ENCODE results near the gene SH3D19.
"Not testable (repeated sequence)": the region's sequence is repeated elsewhere in the genome, so short reads cannot be mapped to it uniquely, and the experiment has no call there.

The SH3D19 gene

DNA sequence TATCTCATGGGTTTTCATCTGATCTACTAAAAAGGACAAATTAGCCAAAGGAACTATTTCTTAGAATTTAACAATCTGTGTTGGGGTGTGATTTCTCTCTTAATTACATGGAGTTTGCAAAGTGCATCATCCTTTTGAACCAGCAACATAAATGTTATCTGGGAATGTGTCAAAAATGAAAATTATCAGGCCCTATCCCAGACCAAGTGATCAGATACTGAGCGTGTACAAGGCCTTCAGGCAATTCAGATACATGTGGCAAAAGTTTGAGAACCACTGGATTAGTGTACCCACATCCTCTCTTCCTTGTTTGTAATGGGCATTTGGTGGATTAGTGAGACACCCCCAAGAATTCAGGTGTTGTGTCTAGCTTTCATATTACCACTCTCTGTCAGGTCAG lies 3.8 kb downstream of the SH3D19 start:
- DNase-seq (ENCODE audit: low read depth) = no peak

DNA sequence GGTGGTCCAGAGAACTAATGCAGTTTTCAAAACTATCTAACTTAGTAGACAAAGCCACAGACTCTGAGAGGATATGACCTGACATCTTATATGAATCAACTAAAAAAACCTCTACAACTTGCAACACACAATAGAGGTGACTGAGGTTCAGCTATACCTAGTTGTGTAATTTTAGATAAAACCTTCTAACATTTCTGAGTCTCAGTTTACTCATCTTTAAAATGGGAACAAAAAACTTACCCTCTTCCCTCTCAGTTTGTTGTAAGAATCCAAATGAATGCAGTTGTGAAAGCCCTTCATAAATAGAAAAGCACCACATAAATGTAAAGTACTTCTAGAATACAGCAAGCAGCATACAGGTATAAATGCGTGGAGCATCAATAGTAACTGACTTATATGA lies 5.9 kb downstream of the SH3D19 start:
- DNase-seq (ENCODE audit: low read depth) = no peak

DNA sequence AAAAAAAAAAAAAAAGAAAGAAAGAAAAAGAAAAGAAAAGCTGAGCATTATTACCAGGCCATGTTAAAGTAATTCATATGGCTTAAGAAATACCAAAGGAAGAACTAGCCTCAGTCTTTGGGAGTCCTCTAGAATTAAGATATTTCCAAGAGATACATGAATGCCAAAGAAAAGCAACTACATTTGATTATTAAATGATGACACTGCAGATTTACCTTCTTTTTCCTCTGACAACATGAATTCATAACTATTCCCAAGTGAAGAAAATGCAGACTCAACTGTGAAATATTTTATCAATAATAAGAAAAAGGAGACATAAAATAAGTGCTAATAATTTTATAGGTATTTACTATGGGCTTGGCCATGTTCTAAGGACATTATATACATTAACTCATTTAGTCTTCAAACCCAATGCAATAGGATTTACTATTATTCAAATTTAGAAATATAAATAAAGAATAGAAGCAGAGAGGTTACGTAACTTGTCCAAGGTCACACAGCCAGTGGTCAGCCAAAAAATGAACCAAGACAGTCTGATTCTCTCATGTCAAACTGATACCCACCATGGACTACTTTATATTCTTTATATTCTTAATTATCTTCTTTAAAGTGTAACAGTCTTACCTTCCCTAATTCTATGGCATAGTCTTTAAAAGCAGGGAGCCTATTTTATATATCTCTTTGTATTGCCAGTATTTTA lies 6.9 kb downstream of the SH3D19 start:
- no peak for DNase-seq (ENCODE audit: low read depth)

DNA sequence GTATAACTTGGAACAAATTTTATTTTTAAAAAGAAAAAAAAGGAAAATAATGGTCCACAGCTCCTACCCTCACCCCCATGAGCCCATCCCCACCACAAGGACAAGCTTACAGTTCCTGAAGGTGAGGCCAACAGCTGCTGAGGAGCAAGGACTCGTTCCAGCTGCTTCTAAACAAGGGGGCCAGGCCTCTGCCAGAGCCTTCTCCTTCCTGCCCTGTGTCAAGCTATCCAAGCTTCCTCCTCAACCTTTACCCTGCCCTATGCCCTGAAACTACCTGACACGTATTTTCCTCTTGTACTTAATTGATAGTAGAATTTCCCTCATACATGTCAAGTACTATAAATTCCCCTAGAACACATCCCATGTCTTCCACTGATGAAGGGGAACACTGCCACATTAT lies 8.8 kb downstream of the SH3D19 start:
- no peak for DNase-seq (ENCODE audit: low read depth)

DNA sequence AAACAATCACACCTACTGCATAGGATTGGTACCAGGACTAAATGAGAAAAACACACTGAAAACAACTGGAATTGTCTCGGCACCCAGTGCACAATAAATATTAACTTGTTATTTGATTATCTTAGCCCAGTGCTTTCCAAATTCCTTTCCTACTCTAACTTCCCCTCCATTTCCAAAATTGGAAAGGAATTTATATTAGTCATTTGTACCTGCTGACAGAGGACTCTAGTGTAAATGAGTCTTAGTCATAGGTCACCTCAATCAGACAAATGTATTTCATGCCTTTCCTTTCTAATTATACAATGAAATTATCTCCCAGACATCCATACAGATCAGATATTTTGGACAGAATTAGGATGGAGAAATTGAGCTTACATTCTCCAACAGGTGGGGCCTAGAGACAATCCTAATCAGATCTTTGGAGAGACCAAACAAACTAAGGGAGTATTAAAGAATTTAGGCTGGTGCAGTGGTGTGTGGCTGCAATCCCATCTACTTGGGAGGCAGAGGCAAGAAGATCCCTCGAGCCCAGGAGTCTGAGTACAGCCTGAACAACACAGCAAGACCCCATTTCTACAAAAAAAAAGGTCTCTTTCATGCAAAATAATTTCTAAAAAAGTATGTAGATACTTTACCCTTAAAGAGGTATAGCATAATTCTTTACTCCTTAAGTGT lies 10.1 kb downstream of the SH3D19 start:
- no peak for DNase-seq (ENCODE audit: low read depth)

DNA sequence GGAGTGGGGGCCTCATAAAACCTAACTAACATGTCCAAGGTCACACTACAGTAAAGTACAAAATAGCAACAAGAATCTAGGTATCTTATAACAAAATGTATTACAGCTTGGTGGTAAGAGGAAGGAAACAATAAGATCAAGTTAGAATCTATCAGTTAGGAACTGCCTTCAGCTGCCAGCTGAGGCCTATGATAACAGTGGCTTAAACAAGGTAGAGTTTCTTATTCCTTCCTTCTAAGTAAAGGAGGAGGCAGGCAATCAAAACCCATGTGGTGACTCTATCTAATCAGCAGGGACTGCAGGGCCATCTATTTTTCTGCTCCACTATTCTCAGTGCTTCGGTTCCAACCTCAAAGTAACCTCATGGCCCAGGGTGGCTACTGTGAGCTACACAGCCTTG lies 10.9 kb downstream of the SH3D19 start:
- no peak for DNase-seq (ENCODE audit: low read depth)

DNA sequence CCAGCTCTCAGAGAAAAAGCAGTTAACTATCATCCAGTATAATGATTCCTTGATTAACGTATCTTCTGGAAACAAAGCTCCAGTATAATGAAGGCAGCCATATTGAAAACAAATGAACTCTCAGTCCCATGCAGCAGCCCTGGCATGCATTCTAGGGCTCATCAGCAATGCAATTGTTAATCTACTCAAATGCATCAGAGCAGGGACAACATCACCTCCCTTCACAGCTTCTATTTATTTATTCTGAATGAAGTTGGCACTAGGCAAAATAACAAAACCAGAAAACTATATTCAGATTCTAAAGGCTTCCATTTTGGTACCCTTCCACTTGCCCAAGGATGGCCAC lies 11.4 kb downstream of the SH3D19 start:
- no peak for DNase-seq (ENCODE audit: low read depth)

DNA sequence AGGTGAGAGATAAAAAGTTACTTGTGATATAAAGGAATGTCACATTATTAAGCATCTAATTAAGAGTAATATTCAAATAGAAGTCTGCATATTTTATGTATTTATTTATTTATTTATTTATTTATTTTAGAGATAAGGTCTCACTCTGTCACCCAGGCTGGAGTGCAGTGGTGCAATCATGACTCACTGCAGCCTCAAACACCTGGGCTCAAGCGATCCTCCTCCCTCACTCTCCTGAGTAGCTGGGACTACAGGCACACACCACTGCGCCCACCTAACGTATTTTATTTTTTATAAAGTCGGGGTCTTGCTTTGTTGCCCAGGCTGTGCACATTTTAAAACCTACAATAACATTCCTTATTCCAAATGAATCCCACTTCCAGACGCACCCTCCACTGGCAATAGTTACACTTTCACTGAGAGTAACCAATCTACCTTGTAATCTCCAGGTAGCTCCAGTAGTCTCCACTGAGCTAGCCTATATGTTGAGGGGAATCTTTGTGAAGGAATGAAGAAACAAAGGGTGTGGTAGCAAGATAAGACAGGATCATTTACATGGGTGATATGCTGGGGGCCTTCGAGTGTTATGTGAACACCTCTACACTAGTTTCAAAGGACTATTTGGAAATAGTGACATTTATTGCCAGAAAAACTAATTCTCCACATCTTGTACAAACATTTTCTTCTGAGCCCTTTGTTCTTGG lies 11.9 kb downstream of the SH3D19 start:
- no peak for DNase-seq (ENCODE audit: low read depth)

DNA sequence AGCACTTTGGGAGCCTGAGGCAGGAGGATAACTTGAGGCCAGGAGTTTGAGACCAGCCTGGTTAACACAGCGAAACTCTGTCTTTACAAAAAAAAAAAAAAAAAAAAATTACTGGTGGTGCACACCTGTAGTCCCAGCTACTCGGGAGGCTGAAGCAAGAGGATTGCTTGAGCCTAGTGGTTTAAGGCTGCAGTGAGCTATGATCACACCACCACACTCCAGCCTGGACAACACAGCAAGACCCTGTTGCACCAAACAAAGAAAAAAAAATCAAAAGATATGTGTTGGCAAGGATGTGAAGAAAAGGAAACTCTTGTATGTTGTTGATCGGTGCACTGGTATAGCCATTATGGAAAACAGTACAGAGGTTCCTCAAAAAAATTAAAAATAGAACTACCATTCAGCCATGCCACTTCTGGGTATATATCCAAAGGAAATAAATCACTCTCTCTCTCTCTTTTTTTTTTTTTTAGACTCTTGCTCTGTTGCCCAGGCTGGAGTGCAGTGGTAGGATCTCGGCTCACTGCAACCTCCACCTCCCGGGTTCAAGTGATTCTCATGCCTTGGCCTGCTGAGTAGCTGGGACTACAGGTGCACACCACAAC lies 15.2 kb downstream of the SH3D19 start:
- no peak for DNase-seq (ENCODE audit: low read depth)

DNA sequence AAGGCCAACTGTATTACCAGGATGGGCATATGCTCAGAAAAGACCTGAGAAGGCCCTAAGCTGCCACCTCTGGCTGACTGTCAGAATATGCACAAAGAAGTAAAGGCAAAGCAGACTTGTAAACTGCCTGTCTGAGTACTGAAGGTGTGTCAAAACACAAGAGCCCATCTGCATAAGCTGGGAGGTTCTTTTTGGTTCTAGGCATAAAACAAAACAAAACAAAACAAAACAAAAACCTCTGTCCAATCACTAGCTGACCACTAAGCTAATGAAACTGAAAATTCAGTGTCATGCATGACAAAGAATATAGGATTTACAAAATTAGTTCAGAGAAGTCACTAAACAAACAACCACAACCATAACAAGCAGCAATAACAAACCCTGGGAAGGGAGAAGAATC lies 20.6 kb downstream of the SH3D19 start:
- DNase-seq (ENCODE audit: low read depth) = no peak

DNA sequence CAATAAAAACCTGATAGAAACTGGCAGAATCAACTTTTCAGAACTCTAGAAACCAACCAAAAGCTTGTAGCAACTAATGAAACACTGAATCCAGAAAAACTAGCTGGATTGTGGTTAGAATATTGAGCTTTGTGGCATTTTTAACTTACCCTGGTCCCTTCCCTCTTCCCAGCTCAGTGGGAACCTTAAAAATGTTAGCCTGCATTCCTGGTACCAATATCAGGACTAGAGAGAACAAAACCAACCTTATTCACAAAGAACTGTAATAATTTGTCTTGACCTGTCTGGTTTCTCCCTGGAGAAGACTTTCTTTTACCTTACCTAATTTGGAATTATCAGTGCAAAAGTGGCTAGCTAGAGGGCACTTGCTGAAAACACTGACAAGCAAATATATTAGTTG lies 21.2 kb downstream of the SH3D19 start:
- DNase-seq (ENCODE audit: low read depth) = no peak

DNA sequence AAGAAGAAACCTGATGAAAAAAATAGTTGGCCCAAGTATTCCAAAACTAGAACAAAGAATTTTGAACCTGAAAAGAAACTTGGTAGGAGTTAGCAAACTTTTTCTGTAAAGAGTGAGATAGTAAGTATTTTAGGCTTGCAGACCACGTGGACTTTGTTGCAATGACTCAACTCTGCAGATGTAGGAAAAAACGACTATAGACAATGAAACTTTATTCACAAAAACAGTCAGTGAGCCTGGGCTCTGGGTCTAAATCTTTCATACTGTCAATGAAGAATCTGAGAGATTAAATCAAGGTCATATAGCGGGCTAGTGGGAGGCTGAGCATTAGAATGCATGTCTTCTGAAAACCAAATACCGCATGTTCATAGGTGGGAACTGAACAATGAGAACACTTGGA lies 23.0 kb downstream of the SH3D19 start:
- DNase-seq (ENCODE audit: low read depth) = no peak

DNA sequence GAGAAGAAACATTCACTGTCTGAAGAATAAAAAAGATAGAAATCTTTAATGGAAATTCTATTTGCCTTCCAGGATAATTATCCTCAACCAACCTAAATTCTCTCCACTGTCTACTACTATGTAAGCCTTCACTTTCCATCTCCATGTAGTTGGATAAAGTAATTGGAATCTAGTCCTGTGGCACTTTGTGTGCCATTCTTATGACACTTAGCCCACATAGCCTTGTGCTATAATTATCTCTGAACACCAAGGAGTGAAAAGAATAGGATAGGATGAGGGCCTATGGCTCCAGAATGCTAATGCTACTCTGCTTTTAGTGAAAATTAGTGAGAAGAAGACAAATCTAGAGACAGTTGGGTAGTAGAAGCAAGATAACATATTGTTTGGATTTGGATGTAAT lies 28.2 kb downstream of the SH3D19 start:
- no peak for DNase-seq (ENCODE audit: low read depth)

DNA sequence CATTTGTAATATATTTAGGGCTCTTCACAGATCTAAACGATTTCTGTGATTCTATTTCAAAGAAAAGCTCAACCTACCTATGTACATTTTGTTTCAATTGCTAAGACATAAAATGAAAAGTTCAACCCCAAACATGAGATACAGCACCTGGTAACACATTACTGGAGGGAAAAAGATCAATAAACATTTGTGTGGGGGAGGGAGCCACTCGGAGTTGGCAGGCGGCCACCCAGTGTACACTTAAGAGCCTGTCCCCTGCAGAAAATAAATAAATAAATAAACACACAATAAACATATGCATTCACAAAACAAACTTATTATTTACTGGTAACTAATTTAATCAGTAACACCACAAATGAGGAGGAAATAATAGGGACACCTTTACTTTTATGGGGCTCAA lies 29.2 kb downstream of the SH3D19 start:
- no peak for DNase-seq (ENCODE audit: low read depth)

DNA sequence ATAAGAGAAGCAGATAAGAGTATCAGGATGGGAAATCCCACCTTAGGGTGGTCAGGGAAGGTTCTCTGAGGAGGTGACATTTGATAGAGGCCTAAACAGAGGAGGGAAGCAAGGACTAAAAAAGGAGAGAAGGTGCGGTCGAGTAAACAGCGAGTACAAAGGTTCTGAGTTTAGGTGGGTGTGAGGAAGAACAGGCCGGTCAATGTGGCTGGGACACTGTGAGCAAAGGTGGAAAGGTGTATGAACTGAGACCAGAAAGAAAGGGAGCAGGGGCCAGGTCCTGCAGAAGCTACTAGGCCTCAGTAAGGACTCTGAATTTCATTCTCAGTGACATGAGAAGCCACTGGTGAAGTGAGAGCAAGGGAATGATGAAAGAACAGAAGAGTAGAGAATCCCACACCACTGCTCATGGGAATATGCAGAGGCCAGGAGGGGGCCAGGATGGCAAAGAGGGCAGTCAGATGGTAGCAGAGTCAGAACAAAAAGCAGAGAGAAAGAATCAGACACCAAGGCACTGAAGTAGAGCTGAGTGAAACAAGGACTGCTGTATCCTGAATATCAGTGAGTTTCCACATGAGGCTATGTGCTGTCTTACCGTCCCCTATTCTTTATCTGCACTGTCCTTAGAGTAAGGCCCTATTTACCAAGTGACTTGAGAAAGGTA lies 30.4 kb downstream of the SH3D19 start:
- no peak for DNase-seq (ENCODE audit: low read depth)

DNA sequence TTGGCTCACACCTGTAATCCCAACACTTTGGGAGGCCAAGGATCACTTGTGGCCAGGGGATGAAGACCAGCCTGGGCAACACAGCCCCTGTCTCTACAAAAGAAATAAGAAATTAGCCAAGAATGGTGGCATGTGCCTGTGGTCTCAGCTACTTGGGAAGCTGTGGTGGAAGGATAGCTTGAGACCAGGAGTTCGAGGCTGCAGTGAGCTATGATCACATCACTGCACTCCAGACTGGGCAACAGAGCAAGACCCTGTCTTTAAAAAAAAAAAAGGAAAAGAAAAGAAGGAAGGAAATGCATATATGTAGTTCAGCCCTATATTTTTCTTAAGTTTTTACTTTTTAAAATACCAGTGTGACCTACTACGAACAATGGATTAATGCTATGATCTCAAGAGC lies 33.4 kb downstream of the SH3D19 start:
- DNase-seq (ENCODE audit: low read depth) = no peak

DNA sequence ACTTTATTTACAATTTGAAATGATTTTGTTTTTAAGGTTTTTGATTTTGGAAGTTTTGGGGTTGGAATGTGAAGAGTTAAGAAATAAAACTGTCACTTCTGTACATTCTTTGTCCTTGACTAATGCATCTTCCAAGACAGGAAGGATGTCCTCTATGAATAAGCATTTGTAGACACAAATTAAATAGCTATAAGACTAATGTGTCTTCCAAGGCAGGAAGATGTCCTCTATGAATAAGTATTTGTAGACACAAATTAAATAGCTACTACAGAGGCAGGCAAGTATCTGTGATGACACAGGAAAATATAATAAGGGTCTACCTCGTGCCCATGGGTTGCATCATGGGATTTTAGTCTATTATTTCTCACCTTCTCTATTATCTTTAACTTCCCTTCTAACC lies 33.9 kb downstream of the SH3D19 start:
- no peak for DNase-seq (ENCODE audit: low read depth)

DNA sequence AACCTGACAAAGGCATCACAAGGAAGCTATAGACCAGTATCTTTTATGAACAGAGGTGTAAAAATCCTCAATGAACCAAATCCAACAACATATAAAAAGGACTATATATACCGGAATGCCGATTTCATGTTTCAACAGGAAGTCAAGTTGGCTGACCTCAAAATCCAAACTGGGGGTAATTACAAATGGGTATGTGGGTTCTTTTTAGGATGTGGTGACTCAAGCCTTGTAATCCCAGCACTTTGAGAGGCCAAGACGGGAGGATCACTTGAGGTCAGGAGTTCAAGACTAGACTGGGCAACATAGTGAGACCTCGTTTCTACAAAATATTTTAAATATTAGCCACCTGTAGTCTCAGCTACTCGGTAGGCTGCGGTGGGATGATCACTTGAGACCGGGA lies 38.0 kb downstream of the SH3D19 start:
- no peak for DNase-seq (ENCODE audit: low read depth)

DNA sequence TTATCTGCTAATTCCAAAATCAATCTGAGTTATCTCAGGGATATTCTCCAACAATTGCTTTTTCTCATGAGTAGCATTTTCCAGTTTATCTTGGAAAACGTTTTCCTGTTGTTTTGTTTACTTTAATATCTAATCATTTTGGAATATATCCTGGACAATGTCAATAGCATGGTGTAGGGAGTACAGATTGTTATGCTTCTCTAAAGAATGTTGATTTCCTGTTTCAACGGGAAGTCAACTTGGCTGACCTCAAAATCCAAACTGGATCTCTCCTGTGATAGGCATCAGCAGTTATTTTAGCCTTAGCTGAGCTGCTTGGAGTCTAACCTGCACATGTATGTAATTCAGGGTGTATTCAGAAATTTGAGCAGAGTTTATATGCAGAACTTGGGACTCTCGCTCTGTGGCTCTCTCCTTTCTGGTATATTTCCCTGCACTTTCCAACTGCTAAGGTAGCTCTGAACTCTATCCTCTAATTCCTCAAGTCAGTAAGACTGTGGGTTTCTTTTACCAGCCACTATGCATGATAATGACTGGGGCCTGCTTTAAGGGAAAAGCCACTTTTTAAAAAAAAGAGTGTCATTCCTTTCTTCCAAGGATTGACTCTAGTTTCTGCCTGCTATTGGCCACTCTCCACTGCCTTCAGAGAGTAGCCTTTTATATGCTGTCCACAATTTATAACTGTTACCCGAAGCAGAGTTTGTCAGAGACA lies 40.7 kb downstream of the SH3D19 start:
- no peak for DNase-seq (ENCODE audit: low read depth)

DNA sequence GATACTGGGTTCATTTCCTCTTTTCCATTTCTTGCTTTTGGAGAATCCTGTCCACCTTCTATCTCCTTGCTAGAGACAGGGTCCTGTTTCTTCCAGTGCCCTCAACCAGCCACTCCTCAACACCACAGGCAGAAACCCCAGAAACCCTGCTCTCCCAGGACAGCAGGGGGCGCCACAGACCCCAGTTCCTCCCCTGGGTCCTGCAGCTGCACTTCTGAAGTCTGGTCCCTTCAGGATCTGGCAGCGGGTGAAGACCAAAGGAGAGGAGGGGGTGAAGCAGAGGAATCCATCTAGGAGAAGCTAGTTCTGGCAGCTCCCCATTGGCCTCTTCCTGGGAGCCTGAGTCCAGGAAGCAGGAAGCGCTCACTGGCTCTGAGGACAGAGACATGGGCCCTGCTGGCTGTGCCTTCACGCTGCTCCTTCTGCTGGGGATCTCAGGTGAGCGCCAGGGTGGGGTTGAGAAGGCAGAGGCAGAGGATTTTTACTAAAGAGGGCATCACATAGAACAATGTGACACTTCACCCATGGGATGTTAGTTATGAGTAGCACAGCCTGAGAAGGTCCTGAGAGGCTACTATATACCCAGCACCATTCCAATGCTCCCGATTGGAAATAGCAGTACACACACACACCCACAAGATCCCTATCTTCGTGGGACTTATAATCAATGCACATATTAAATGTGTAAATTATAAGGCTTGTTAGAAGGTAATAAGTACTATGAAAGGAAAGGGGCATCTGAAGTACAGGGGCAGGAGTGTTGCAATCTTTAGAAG lies 48.4 kb downstream of the SH3D19 start, which contains the start of gene PRSS48:
Gene PRSS48, plus strand, starts transcription at position 375 of the 776 bp plus-strand sequence. Its CDS starts 12 bp downstream, at position 387.
- DNase-seq (ENCODE audit: low read depth) = no peak

DNA sequence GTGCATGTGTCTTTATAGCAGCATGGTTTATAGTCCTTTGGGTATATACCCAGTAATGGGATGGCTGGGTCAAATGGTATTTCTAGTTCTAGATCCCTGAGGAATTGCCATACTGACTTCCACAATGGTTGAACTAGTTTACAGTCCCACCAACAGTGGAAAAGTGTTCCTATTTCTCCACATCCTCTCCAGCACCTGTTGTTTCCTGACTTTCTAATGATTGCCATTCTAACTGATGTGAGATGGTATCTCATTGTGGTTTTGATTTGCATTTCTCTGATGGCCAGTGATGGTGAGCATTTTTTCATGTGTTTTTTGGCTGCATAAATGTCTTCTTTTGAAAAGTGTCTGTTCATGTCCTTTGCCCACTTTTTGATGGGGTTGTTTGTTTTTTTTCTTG lies 56.5 kb downstream of the SH3D19 start:
- DNase-seq (ENCODE audit: low read depth) = not testable (repeated sequence)
